Mesothelial cell of epicardium (in vitro differentiated cells): Measurements from ENCODE around the gene COL26A1. TPM values are rescaled to one million over a fixed set of nuclear protein-coding genes. Genes with fewer than 3 reads are reported as not detected.

Experiments used
- DNase-seq, 2 experiments: peaks; one replicate each; pipeline ENCODE4 v3.0.0; 2021; ENCODE audit warnings: low spot score in 2 of 2; ENCODE audit not compliant: unreplicated experiment in 2 of 2
- H3K27ac Mint-ChIP-seq: 2 replicates; pipeline ENCODE4 v1.8.0; 2021; ENCODE audit warnings: mixed read lengths
- H3K27me3 Mint-ChIP-seq: 2 replicates; pipeline ENCODE4 v1.8.0; 2021; ENCODE audit warnings: low read depth, mixed read lengths
- H3K36me3 Mint-ChIP-seq: 2 replicates; pipeline ENCODE4 v1.8.0; 2021; ENCODE audit warnings: mixed read lengths
- H3K4me1 Mint-ChIP-seq: 2 replicates; pipeline ENCODE4 v1.8.0; 2021; ENCODE audit warnings: mixed read lengths
- H3K4me3 Mint-ChIP-seq: 2 replicates; pipeline ENCODE4 v1.8.0; 2021; ENCODE audit warnings: mild to moderate bottlenecking, moderate library complexity, mixed read lengths
- H3K9me3 Mint-ChIP-seq: 2 replicates; pipeline ENCODE4 v1.8.0; 2021; ENCODE audit warnings: mixed read lengths
- total RNA-seq: library from RNA; stranded (reverse); gene quantifications from 3 replicates; pipeline ENCODE4 v1.2.1, GENCODE V29; 2021
- TF ChIP-seq, protein P1 (sequence below): fragments of 200-600 bp; sonication (generic); IDR thresholded peaks from one replicate; pipeline ENCODE4 v1.5.0; 2021; ENCODE audit warnings: antibody characterized with exemption; ENCODE audit not compliant: unreplicated experiment

COL26A1 gene
- total RNA-seq, 1 donor from 2014 or later = 105 TPM

DNA sequence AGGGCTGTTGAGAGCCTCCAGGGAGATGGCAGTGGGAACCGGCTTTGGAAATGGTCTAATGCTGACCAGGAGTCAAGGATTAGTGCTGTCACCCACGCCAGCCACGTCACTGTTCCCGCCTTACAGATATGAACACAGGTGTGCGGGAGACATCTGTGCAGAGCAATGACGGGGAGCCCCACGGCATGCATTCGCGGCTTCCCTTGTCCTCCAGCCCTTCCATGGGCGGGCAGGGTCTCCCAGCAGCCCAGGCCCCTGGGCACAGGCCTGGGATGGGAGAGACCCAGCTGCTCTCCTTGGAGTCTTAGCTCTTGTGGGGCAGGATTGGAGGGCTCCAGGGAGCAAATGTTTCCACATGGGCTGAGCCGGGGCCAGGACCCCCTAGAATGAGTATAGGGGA is 172.2 kb downstream of the COL26A1 start:
- DNase-seq = no peak
- Mint-ChIP-seq H3K4me3 (no peak overlapping the region), H3K9me3 (no peaks in the 10 kb centered on the region), H3K27me3 (no peaks in the 10 kb centered on the region), H3K4me1 (peaks cover 5% of the 10 kb centered on the region), H3K36me3 (peaks cover under 1% of the 10 kb centered on the region), H3K27ac (no peak overlapping the region)
- TF ChIP-seq, protein P1, sequence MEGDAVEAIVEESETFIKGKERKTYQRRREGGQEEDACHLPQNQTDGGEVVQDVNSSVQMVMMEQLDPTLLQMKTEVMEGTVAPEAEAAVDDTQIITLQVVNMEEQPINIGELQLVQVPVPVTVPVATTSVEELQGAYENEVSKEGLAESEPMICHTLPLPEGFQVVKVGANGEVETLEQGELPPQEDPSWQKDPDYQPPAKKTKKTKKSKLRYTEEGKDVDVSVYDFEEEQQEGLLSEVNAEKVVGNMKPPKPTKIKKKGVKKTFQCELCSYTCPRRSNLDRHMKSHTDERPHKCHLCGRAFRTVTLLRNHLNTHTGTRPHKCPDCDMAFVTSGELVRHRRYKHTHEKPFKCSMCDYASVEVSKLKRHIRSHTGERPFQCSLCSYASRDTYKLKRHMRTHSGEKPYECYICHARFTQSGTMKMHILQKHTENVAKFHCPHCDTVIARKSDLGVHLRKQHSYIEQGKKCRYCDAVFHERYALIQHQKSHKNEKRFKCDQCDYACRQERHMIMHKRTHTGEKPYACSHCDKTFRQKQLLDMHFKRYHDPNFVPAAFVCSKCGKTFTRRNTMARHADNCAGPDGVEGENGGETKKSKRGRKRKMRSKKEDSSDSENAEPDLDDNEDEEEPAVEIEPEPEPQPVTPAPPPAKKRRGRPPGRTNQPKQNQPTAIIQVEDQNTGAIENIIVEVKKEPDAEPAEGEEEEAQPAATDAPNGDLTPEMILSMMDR = no peak

DNA sequence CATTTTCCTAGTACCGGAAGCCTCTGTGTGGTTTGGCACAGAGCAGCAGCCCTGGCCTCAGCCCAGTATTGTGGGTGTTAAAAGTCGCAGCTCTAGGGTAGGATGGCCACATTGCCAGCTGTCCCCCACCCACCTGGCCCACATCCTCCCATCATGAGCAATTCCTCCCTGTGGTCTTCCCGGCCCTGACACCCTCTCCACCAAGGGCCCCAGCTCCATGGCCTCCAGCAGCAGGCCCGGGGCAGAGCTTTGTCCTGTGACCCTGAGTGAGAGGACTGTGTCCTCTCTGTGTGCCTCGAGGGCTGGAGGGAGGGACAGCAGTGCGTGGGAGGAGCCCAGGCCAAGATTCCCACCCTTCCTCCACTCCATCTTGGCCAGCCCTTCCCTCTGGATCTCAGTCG is 172.7 kb downstream of the COL26A1 start:
- Mint-ChIP-seq H3K36me3 (no peaks in the 10 kb centered on the region), H3K4me3 (no peak overlapping the region), H3K4me1 (peaks cover 5% of the 10 kb centered on the region), H3K27me3 (no peaks in the 10 kb centered on the region), H3K27ac (no peak overlapping the region), H3K9me3 (no peaks in the 10 kb centered on the region)
- TF ChIP-seq, protein P1 = no peak
- no peak for DNase-seq

- Mint-ChIP-seq H3K27me3 (no peaks in the 10 kb centered on the region), H3K4me3 (no peak overlapping the region), H3K36me3 (no peaks in the 10 kb centered on the region), H3K27ac (no peak overlapping the region), H3K4me1 (peaks cover 5% of the 10 kb centered on the region), H3K9me3 (no peaks in the 10 kb centered on the region)
- TF ChIP-seq, protein P1 = no peak
- no peak for DNase-seq
Observed at GRCh38 chr7:101536232-101536631, 173.6 kb downstream of the COL26A1 start.

DNA sequence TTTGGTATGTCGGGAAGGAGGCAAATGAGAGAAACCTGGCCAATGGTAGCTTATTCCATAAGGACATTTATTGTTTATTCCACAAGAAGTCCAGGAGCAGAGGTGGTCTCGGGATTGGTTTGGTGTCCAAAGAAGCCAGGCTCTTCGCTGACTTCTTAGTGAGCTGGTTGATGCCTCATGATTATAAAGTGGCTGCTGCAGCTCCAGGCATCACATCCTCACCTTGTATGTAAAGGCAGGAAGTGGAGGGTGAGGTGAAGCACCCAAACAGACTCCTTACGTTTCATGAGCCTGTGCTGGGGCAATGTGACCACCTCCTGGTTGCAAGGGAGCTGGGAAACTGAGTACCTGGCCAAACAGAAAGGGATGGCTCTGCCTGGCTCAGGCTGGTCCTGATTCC is 174.0 kb downstream of the COL26A1 start:
- Mint-ChIP-seq H3K4me3 (no peak overlapping the region), H3K27ac (no peak overlapping the region), H3K36me3 (no peaks in the 10 kb centered on the region), H3K4me1 (peaks cover 5% of the 10 kb centered on the region), H3K27me3 (no peaks in the 10 kb centered on the region), H3K9me3 (no peaks in the 10 kb centered on the region)
- TF ChIP-seq, protein P1 = no peak
- no peak for DNase-seq

GRCh38 chr7:101537205-101537604 is 174.5 kb downstream of the COL26A1 start:
- no peak for DNase-seq
- Mint-ChIP-seq H3K27me3 (no peaks in the 10 kb centered on the region), H3K36me3 (no peaks in the 10 kb centered on the region), H3K9me3 (no peaks in the 10 kb centered on the region), H3K4me1 (peaks cover 2% of the 10 kb centered on the region), H3K4me3 (no peak overlapping the region), H3K27ac (no peak overlapping the region)
- TF ChIP-seq, protein P1 = no peak
